OCI-LY7 (cell line): ENCODE data around the gene POP4.

Source experiments
- EZH2phosphoT487 ChIP-seq: fragments of 200-600 bp; sonication (generic); IDR thresholded peaks from 2 replicates; pipeline ENCODE4 v1.6.1; 2018; ENCODE audit warnings: low read depth, borderline replicate concordance, mild to moderate bottlenecking, mixed run types, antibody characterized with exemption, low read length, moderate library complexity, mixed read lengths
- TF ChIP-seq, protein P1 (sequence below): fragments of 200-600 bp; sonication (generic); conservative IDR thresholded peaks from 2 replicates; pipeline ENCODE4 v1.5.1; 2014; ENCODE audit warnings: mild to moderate bottlenecking, antibody characterized with exemption, low read length, moderate library complexity, mixed read lengths

GRCh38 chr19:29664753-29665214 is 58.7 kb downstream of the POP4 start:
- TF ChIP-seq, protein P1, sequence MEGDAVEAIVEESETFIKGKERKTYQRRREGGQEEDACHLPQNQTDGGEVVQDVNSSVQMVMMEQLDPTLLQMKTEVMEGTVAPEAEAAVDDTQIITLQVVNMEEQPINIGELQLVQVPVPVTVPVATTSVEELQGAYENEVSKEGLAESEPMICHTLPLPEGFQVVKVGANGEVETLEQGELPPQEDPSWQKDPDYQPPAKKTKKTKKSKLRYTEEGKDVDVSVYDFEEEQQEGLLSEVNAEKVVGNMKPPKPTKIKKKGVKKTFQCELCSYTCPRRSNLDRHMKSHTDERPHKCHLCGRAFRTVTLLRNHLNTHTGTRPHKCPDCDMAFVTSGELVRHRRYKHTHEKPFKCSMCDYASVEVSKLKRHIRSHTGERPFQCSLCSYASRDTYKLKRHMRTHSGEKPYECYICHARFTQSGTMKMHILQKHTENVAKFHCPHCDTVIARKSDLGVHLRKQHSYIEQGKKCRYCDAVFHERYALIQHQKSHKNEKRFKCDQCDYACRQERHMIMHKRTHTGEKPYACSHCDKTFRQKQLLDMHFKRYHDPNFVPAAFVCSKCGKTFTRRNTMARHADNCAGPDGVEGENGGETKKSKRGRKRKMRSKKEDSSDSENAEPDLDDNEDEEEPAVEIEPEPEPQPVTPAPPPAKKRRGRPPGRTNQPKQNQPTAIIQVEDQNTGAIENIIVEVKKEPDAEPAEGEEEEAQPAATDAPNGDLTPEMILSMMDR: peak; percentile 48
- no peak for TF ChIP-seq EZH2phosphoT487
